SK-N-SH treated with all-trans-retinoic acid at 6 μM for 48 hours (cell line): ENCODE measurements around the gene FAM229A.

ENCODE experiments used
- ATAC-seq: fragments of 200-7000 bp; cut with Tn5 transposase; 3 replicates; pipeline ENCODE4 v1.9.1; 2020; ENCODE audit warnings: mild to moderate bottlenecking, moderate library complexity
- BACH2 ChIP-seq: fragments of 250-450 bp; sonication (Bioruptor Pico); IDR thresholded peaks from 2 replicates; pipeline ENCODE4 v1.9.0; 2021; ENCODE audit warnings: mild to moderate bottlenecking, borderline replicate concordance
- CREB5 ChIP-seq: fragments of 250-450 bp; sonication (Bioruptor Pico); IDR thresholded peaks from 2 replicates; pipeline ENCODE4 v1.5.1; 2020; ENCODE audit warnings: low read depth, mild to moderate bottlenecking, moderate library complexity
- CSDC2 ChIP-seq: fragments of 250-450 bp; sonication (Bioruptor Pico); IDR thresholded peaks from 2 replicates; pipeline ENCODE4 v1.5.0; 2020; ENCODE audit warnings: mild to moderate bottlenecking, moderate library complexity
- CSRNP3 ChIP-seq: fragments of 250-450 bp; sonication (Bioruptor Pico); IDR thresholded peaks from 2 replicates; pipeline ENCODE4 v1.5.1; 2021; ENCODE audit warnings: mild to moderate bottlenecking, moderate library complexity
- ESRRG ChIP-seq: fragments of 250-450 bp; sonication (Bioruptor Pico); IDR thresholded peaks from 2 replicates; pipeline ENCODE4 v1.6.1; 2021; ENCODE audit warnings: mild to moderate bottlenecking
- GLIS3 ChIP-seq: fragments of 250-450 bp; sonication (Bioruptor Pico); IDR thresholded peaks from 2 replicates; pipeline ENCODE4 v1.5.0; 2020; ENCODE audit warnings: mild to moderate bottlenecking, moderate library complexity
- ISL1 ChIP-seq: fragments of 250-450 bp; sonication (Bioruptor Pico); IDR thresholded peaks from 2 replicates; pipeline ENCODE4 v2.1.2; 2022; ENCODE audit warnings: mild to moderate bottlenecking, moderate library complexity
- OSR1 ChIP-seq: fragments of 250-450 bp; sonication (Bioruptor Pico); IDR thresholded peaks from 2 replicates; pipeline ENCODE4 v1.8.0; 2022; ENCODE audit warnings: moderate library complexity, mild to moderate bottlenecking, inconsistent platforms
- PATZ1 ChIP-seq: fragments of 250-450 bp; sonication (Bioruptor Pico); IDR thresholded peaks from 2 replicates; pipeline ENCODE4 v1.8.0; 2020; ENCODE audit warnings: mild to moderate bottlenecking, moderate library complexity, borderline replicate concordance
- PPARA ChIP-seq: fragments of 250-450 bp; sonication (Bioruptor Pico); IDR thresholded peaks from 2 replicates; pipeline ENCODE4 v1.5.0; 2020; ENCODE audit warnings: mild to moderate bottlenecking, borderline replicate concordance
- RARB ChIP-seq: fragments of 250-450 bp; sonication (Bioruptor Pico); IDR thresholded peaks from 2 replicates; pipeline ENCODE4 v1.8.0; 2021; ENCODE audit warnings: mild to moderate bottlenecking, moderate library complexity
- SNAI2 ChIP-seq: fragments of 250-450 bp; sonication (Bioruptor Pico); IDR thresholded peaks from 2 replicates; pipeline ENCODE4 v1.5.0; 2020; ENCODE audit warnings: mild to moderate bottlenecking, moderate library complexity
- TCF4 ChIP-seq: fragments of 250-450 bp; sonication (Bioruptor Pico); IDR thresholded peaks from 2 replicates; pipeline ENCODE4 v1.8.0; 2021; ENCODE audit warnings: mild to moderate bottlenecking, moderate library complexity, borderline replicate concordance
- TOX ChIP-seq: fragments of 250-450 bp; sonication (Bioruptor Pico); IDR thresholded peaks from 2 replicates; pipeline ENCODE4 v1.8.0; 2021; ENCODE audit warnings: mild to moderate bottlenecking, moderate library complexity, borderline replicate concordance
- ZC3H10 ChIP-seq: fragments of 250-450 bp; sonication (Bioruptor Pico); IDR thresholded peaks from 2 replicates; pipeline ENCODE4 v1.5.1; 2021; ENCODE audit warnings: mild to moderate bottlenecking, moderate library complexity
- ZFP3 ChIP-seq: fragments of 250-450 bp; sonication (Bioruptor Pico); IDR thresholded peaks from 2 replicates; pipeline ENCODE4 v1.5.0; 2020; ENCODE audit warnings: mild to moderate bottlenecking, moderate library complexity
- ZFP30 ChIP-seq: fragments of 450-650 bp; formaldehyde crosslinking; IDR thresholded peaks from 2 replicates; pipeline ENCODE4 v1.5.0; 2022; ENCODE audit warnings: mild to moderate bottlenecking, moderate library complexity
- ZNF565 ChIP-seq: fragments of 450-650 bp; formaldehyde crosslinking; conservative IDR thresholded peaks from 2 replicates; pipeline ENCODE4 v1.5.0; 2020; ENCODE audit warnings: low read depth, mild to moderate bottlenecking, moderate library complexity
- ZNF70 ChIP-seq: fragments of 450-650 bp; formaldehyde crosslinking; IDR thresholded peaks from 2 replicates; pipeline ENCODE4 v1.5.0; 2020; ENCODE audit warnings: mild to moderate bottlenecking, moderate library complexity
- ZNF8 ChIP-seq: fragments of 450-650 bp; formaldehyde crosslinking; IDR thresholded peaks from 2 replicates; pipeline ENCODE4 v1.5.0; 2020; ENCODE audit warnings: mild to moderate bottlenecking, moderate library complexity

Gene FAM229A

GRCh38 chr1:32351399-32352238 is 10.7 kb downstream of the FAM229A start (continued):
- TF ChIP-seq GLIS3 (CRISPR knock-in tag) (no peak), TCF4 (CRISPR knock-in tag) (no peak), ZNF8 (CRISPR knock-in tag) (0 out of 2 replicates have a peak, but pooled peaks have one; percentile 18), CREB5 (CRISPR knock-in tag) (no peak), TOX (no peak), ESRRG (no peak), PATZ1 (CRISPR knock-in tag) (no peak), OSR1 (no peak), CSRNP3 (CRISPR knock-in tag) (no peak), ZNF70 (CRISPR knock-in tag) (0 out of 2 replicates have a peak, but pooled peaks have one; percentile 10)

GRCh38 chr1:32350785-32351398 is 11.4 kb downstream of the FAM229A start:
- peak; percentile 60 for ATAC-seq
- TF ChIP-seq CREB5 (CRISPR knock-in tag) (no peak), ZC3H10 (CRISPR knock-in tag) (no peak), RARB (CRISPR knock-in tag) (no peak), SNAI2 (no peak), TOX (no peak), OSR1 (no peak)
- TF ChIP-seq, all 23 proteins: peak for 0

GRCh38 chr1:32349211-32349708 is 13.0 kb downstream of the FAM229A start:
- TF ChIP-seq OSR1 (no peak), ZFP3 (CRISPR knock-in tag) (no peak), ISL1 (no peak), PATZ1 (CRISPR knock-in tag) (no peak), ZNF70 (CRISPR knock-in tag) (no peak), ZNF565 (no peak), CSDC2 (no peak), TOX (no peak)
- ATAC-seq = no peak

GRCh38 chr1:32346532-32347157 is 15.6 kb downstream of the FAM229A start:
- TF ChIP-seq CREB5 (CRISPR knock-in tag) (no peak), ZFP30 (no peak), SNAI2 (no peak), BACH2 (CRISPR knock-in tag) (no peak), ZFP3 (CRISPR knock-in tag) (no peak), ZC3H10 (CRISPR knock-in tag) (no peak), PPARA (no peak), OSR1 (no peak), CSRNP3 (CRISPR knock-in tag) (no peak), ZNF8 (CRISPR knock-in tag) (no peak), CSDC2 (no peak), GLIS3 (CRISPR knock-in tag) (no peak), ZNF70 (CRISPR knock-in tag) (no peak), ESRRG (no peak)
- ATAC-seq = no peak
